GM21447 (cell line): Measurements from ENCODE around the gene R3HDM4.
"Not testable (repeated sequence)": the region's sequence is repeated elsewhere in the genome, so short reads cannot be mapped to it uniquely, and the experiment has no call there.

Source experiments
- ATAC-seq: cut with Tn5 transposase; IDR thresholded peaks from one replicate; pipeline ENCODE4 v1.9.1; 2021; ENCODE audit not compliant: unreplicated experiment

R3HDM4 gene

GRCh38 chr19:913080-913748 is at the start of gene R3HDM4:
R3HDM4 (minus strand) TSS chr19:913219; CDS start chr19:913157, 62 bp downstream.
- no peak for ATAC-seq

GRCh38 chr19:961866-962620 is 49.0 kb upstream of the R3HDM4 start:
- no peak for ATAC-seq

GRCh38 chr19:960601-960938 is 47.6 kb upstream of the R3HDM4 start:
- ATAC-seq, result no peak

GRCh38 chr19:960020-960419 is 47.0 kb upstream of the R3HDM4 start:
- ATAC-seq, result no peak

GRCh38 chr19:958967-959855 is 46.2 kb upstream of the R3HDM4 start:
- ATAC-seq, result no peak

- ATAC-seq, result not testable (repeated sequence)
These were observed 44.6 kb upstream of the R3HDM4 start for GRCh38 chr19:957578-957977.

- ATAC-seq, result no peak
These were observed 43.9 kb upstream of the R3HDM4 start for GRCh38 chr19:956766-957440.

GRCh38 chr19:955803-956765 is 43.1 kb upstream of the R3HDM4 start:
- no peak for ATAC-seq

GRCh38 chr19:954672-955494 is 41.9 kb upstream of the R3HDM4 start:
- no peak for ATAC-seq

GRCh38 chr19:954272-954671 is 41.3 kb upstream of the R3HDM4 start:
- no peak for ATAC-seq

- no peak for ATAC-seq
These were observed 40.6 kb upstream of the R3HDM4 start for GRCh38 chr19:953445-954271.

- ATAC-seq, result no peak
These were observed 39.8 kb upstream of the R3HDM4 start for GRCh38 chr19:952680-953444.

GRCh38 chr19:952049-952679 is 39.1 kb upstream of the R3HDM4 start:
- no peak for ATAC-seq

- no peak for ATAC-seq
These were observed 37.5 kb upstream of the R3HDM4 start for GRCh38 chr19:950352-951066.

- no peak for ATAC-seq
These were observed 36.0 kb upstream of the R3HDM4 start for GRCh38 chr19:948842-949496.
